HL-60/S4 treated with phorbol 12-myristate 13-acetate at 8.2 ng/mL for 4 days and 3 days (cell line): Measurements from ENCODE around the gene NCF4.

Experiments
- in situ Hi-C: fragments of 300-500 bp; cut with MboI; formaldehyde crosslinking; loops from 2 replicates; pipeline ENCODE4 v1.15.0; 2022; ENCODE audit warnings: low sequenced_read_pairs

The NCF4 gene

GRCh38 chr22:36892292-36892691 lies 31.5 kb downstream of the NCF4 start:
- in situ Hi-C loops: no loop called here

GRCh38 chr22:36893262-36893661 lies 32.5 kb downstream of the NCF4 start:
- in situ Hi-C loops: no loop called here

- in situ Hi-C loops: no loop called here
These were observed 33.5 kb downstream of the NCF4 start for GRCh38 chr22:36894266-36894665.

GRCh38 chr22:36897611-36898010 lies 36.8 kb downstream of the NCF4 start:
- in situ Hi-C loops: no loop called here

- in situ Hi-C loops: no loop called here
These were observed 37.9 kb downstream of the NCF4 start for GRCh38 chr22:36898690-36899089.

GRCh38 chr22:36899498-36899897 lies 38.7 kb downstream of the NCF4 start:
- in situ Hi-C loops: no loop called here

GRCh38 chr22:36900225-36900624 lies 39.4 kb downstream of the NCF4 start:
- in situ Hi-C loops: no loop called here

GRCh38 chr22:36900880-36901279 lies 40.1 kb downstream of the NCF4 start:
- in situ Hi-C loops: no loop called here

GRCh38 chr22:36901411-36902142 lies 40.8 kb downstream of the NCF4 start:
- in situ Hi-C loops: no loop called here

- in situ Hi-C loops: no loop called here
These were observed 41.5 kb downstream of the NCF4 start for GRCh38 chr22:36902143-36902926.

- in situ Hi-C loops: no loop called here
These were observed 43.6 kb downstream of the NCF4 start for GRCh38 chr22:36904260-36904880.

GRCh38 chr22:36907253-36908195 lies 46.7 kb downstream of the NCF4 start:
- in situ Hi-C loops: no loop called here

- in situ Hi-C loops: no loop called here
These were observed 49.7 kb downstream of the NCF4 start for GRCh38 chr22:36910461-36910860.

GRCh38 chr22:36911887-36912661 lies 51.3 kb downstream of the NCF4 start:
- in situ Hi-C loops: no loop called here

- in situ Hi-C loops: no loop called here
These were observed 52.1 kb downstream of the NCF4 start for GRCh38 chr22:36912694-36913426.

- in situ Hi-C loops: no loop called here
These were observed 52.9 kb downstream of the NCF4 start, which contains the start of gene CSF2RB for GRCh38 chr22:36913427-36914389. CSF2RB (plus strand) TSS chr22:36913628; CDS start chr22:36922208, 8,580 bp downstream.

- in situ Hi-C loops: no loop called here
These were observed 53.6 kb downstream of the NCF4 start for GRCh38 chr22:36914390-36914752.

GRCh38 chr22:36916034-36916433 lies 55.2 kb downstream of the NCF4 start:
- in situ Hi-C loops: no loop called here
